Keratinocyte (primary cell): ENCODE results near the gene GPR75.
"Not testable (repeated sequence)": the region's sequence is repeated elsewhere in the genome, so short reads cannot be mapped to it uniquely, and the experiment has no call there.

Source experiments
- CTCF ChIP-seq, 3 experiments: IDR thresholded peaks in 1 of 3; conservative IDR thresholded peaks in 1 of 3; optimal IDR thresholded peaks in 1 of 3; 2 replicates in 2 of 3; 3 replicates in 1 of 3; pipeline versions ENCODE3 to v1.5.1; 2011; ENCODE audit warnings: low read length in 3 of 3, mild to moderate bottlenecking in 3 of 3, moderate library complexity in 2 of 3, control low read depth in 1 of 3, inconsistent platforms in 1 of 3; ENCODE audit not compliant: insufficient read depth in 2 of 3; ENCODE audit errors: extremely low read depth in 1 of 3
- EZH2 ChIP-seq: IDR thresholded peaks from one replicate; pipeline ENCODE4 v1.6.1; 2012; ENCODE audit warnings: inconsistent platforms, mild to moderate bottlenecking, low read length, moderate library complexity

- TF ChIP-seq CTCF (optimal IDR thresholded peaks at IDR 0.05 in 1 of 3, IDR thresholded peaks at IDR 0.05 in 1 of 3, conservative IDR thresholded peaks at IDR 0.05 in 1 of 3; ENCODE audit: extremely low read depth in 1 of 3, insufficient read depth in 2 of 3, low read length in 3 of 3) = peak in 1 of 3 experiments; percentile 18
- TF ChIP-seq EZH2 = not testable (repeated sequence)
These were observed 36.1 kb downstream of the GPR75 start for GRCh38 chr2:53823639-53824038.
